Activated T-helper 1 cell treated with anti-CD3 and anti-CD28 coated beads, Interleukin-12 subunit alpha, Interleukin-12 subunit beta, Interleukin-2, Interleukin-4 antibody, amounts not matched to agents 30 ng/mL and 10 ng/mL and 1 ng/mL, durations not matched to agents 14 hours and 24 hours and 36 hours (primary cell): ENCODE measurements around the gene ALDH2. TPM values are rescaled to one million over a fixed set of nuclear protein-coding genes. Genes with fewer than 3 reads are reported as not detected.
"Not testable (repeated sequence)": the region's sequence is repeated elsewhere in the genome, so short reads cannot be mapped to it uniquely, and the experiment has no call there.

Experiments
- DNase-seq: peaks from one replicate; pipeline ENCODE4 v3.0.0; 2021; ENCODE audit warnings: low spot score
- H3K27ac Mint-ChIP-seq: one replicate; pipeline ENCODE4 v1.8.0; 2021; ENCODE audit warnings: mild to moderate bottlenecking, mixed read lengths
- H3K27me3 Mint-ChIP-seq: one replicate; pipeline ENCODE4 v1.8.0; 2022; ENCODE audit warnings: mild to moderate bottlenecking, moderate library complexity, mixed read lengths; ENCODE audit not compliant: insufficient read depth
- H3K36me3 Mint-ChIP-seq: one replicate; pipeline ENCODE4 v1.8.0; 2021; ENCODE audit warnings: low read depth, mixed read lengths
- H3K4me1 Mint-ChIP-seq: one replicate; pipeline ENCODE4 v1.8.0; 2021; ENCODE audit warnings: low read depth, mixed read lengths
- H3K4me3 Mint-ChIP-seq: one replicate; pipeline ENCODE4 v1.8.0; 2021; ENCODE audit warnings: mild to moderate bottlenecking, moderate library complexity, mixed read lengths
- H3K9me3 Mint-ChIP-seq: one replicate; pipeline ENCODE4 v1.8.0; 2021; ENCODE audit warnings: mixed read lengths
- intact Hi-C: fragments of 100-400 bp; cut with micrococcal nuclease; formaldehyde crosslinking; loops from one replicate; pipeline ENCODE4 v1.15.1; 2024
- total RNA-seq: library from RNA; stranded (reverse); gene quantifications from 2 replicates; pipeline ENCODE4 v1.2.3, GENCODE V29; 2022

The ALDH2 gene
- total RNA-seq, 1 donor from 2014 or later, result 0.44 TPM

DNA sequence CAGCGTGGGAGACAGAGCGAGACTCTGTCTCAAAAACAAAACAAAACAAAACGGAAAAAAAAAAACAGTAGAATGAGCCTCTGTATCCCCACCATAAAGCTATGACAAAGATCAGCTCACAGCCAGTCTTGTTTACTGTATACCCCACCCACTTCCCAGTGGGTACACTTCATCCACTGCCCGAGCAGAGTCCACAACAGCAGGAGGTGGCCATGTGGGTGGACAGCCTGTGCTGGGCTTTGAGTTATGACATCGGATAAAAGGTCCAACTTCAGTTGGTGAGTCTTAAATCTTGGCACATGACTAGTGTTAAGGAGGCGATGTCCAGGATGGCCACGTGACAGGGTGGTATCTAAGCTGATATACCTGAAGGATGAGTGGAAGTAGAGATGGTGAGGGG, 40.5 kb downstream of the ALDH2 start:
- Mint-ChIP-seq H3K4me3 (no peak overlapping the region), H3K9me3 (no peaks in the 10 kb centered on the region), H3K36me3 (no peaks in the 10 kb centered on the region), H3K27me3 (no peaks in the 10 kb centered on the region), H3K27ac (no peak overlapping the region), H3K4me1 (no peaks in the 10 kb centered on the region)
- no peak for DNase-seq
- intact Hi-C loops, result no loop called here

DNA sequence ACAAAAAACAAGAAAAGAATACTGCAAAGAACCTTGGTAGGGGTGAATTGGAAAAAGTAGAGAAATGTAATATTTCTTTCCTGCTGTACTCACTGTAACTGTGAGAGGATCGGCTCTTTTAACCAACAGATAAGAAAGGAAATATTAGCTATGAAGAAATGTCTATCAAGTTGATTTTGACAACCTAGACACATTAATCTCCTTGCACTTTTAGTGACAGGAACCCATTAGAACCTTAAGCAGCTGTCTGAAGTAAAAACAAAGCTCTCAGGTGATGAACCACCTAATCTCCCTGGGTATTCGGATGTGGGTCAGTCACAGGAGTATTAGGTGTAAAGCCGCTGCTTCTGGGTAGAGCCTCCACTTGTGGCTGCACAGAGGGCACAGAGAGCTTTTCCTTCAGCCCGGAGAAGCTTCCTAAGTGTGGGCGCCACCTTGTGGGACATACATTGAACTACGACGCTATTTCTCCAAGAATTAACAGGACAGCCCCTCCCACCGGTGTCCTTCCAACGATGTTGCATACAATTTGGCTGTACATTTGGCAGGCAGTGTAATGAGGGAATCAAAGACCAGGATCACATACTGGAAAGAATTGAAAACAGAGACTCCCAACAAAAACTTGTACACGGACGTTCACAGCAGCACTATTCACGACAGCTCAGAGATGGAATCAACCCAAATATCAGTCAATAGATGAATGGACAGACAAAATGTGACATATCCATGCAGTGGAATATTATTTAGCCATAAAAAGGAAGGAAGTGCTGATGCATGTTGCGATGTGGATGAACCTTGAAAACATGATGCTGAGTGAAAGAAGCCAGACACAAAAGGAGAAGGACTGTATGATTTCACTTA, 46.4 kb downstream of the ALDH2 start:
- no peak overlapping the region for H3K4me3 Mint-ChIP-seq
- intact Hi-C loops, result loop anchor here (1.0 kb wide), 2 partner anchors 60 to 126 kb away; no protein-coding TSS in a partner anchor
- H3K27ac Mint-ChIP-seq, result no peak overlapping the region
- no peaks in the 10 kb centered on the region for H3K36me3 Mint-ChIP-seq
- peaks cover 6% of the 10 kb centered on the region for H3K4me1 Mint-ChIP-seq
- peak; percentile 47 for DNase-seq
- no peaks in the 10 kb centered on the region for H3K9me3 Mint-ChIP-seq
- H3K27me3 Mint-ChIP-seq, result peaks cover 2% of the 10 kb centered on the region

DNA sequence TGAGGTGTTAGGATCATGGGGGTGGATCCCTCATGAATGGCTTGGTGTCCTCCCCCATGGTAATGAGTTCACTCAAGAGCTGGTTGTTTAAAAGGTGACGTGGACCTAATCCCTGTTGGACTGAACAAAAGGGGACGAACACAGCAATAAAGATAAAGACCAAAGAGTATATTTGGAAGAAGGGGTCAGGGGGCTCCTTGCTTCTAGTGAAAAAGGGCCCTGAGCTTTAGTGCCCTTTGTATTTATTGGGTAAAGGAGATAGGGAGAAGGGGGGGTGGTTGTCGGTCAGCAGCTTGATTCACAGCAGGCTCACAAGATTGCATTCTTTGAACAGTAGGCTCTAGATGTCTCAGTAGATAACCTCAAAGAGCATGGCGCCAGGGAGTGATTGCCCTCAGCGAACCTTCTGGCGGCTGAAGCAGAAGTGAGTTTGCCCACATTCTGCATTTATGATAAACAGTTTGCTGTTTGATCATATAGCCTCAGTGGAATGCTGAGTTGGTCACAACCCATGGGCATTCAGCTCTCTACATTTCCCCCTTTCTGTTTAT, 49.4 kb downstream of the ALDH2 start:
- Mint-ChIP-seq H3K9me3 (no peaks in the 10 kb centered on the region), H3K4me3 (no peak overlapping the region), H3K27me3 (peaks cover 11% of the 10 kb centered on the region), H3K4me1 (peaks cover 6% of the 10 kb centered on the region), H3K36me3 (no peaks in the 10 kb centered on the region), H3K27ac (no peak overlapping the region)
- intact Hi-C loops, result no loop called here
- no peak for DNase-seq

DNA sequence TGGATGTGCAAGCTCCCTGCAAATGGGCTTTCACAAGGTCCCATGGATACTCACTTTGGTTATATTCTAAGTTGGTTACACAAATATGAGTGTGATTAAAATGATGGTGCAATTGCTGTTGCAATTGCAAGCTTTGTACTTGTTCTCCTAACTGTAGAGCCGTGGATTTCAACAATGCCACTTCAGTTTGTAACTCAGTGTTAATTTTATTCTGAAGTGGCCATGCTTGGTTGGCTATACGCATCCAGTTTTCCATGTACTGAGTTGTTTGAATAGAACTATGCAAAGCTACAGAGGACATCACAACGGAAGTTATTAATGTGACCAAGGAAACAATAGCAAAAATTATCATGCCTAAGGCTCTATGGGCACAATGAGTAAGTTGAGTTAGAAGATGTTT, 50.2 kb downstream of the ALDH2 start:
- peaks cover 11% of the 10 kb centered on the region for H3K27me3 Mint-ChIP-seq
- DNase-seq, H3K27ac Mint-ChIP-seq, H3K4me3 Mint-ChIP-seq, H3K36me3 Mint-ChIP-seq, H3K4me1 Mint-ChIP-seq, intact Hi-C loops, H3K9me3 Mint-ChIP-seq: not testable (repeated sequence)

DNA sequence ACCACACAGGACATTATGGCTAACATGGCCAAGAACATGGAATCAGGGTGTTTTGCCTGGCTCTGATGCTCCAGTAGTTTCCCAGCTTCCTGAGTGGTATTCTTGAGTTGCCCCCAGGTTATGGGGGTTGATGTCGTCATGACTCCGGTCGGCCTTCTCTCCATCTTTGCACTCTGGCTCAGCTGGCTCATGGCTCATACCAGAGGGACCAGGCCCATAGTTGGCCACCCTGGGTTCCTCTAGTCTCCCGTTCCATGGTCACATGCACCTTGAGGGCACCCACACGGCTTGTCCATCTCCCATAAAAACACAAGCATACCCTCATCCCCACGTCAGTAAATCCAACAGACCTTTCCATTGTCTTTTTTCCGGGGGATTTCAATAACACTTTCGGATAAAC, 51.6 kb downstream of the ALDH2 start:
- H3K27me3 Mint-ChIP-seq, result peaks cover 20% of the 10 kb centered on the region
- no peaks in the 10 kb centered on the region for H3K36me3 Mint-ChIP-seq
- no peak overlapping the region for H3K27ac Mint-ChIP-seq
- intact Hi-C loops, result no loop called here
- H3K4me3 Mint-ChIP-seq, result no peak overlapping the region
- no peak for DNase-seq
- peaks cover 1% of the 10 kb centered on the region for H3K4me1 Mint-ChIP-seq
- H3K9me3 Mint-ChIP-seq, result no peaks in the 10 kb centered on the region

DNA sequence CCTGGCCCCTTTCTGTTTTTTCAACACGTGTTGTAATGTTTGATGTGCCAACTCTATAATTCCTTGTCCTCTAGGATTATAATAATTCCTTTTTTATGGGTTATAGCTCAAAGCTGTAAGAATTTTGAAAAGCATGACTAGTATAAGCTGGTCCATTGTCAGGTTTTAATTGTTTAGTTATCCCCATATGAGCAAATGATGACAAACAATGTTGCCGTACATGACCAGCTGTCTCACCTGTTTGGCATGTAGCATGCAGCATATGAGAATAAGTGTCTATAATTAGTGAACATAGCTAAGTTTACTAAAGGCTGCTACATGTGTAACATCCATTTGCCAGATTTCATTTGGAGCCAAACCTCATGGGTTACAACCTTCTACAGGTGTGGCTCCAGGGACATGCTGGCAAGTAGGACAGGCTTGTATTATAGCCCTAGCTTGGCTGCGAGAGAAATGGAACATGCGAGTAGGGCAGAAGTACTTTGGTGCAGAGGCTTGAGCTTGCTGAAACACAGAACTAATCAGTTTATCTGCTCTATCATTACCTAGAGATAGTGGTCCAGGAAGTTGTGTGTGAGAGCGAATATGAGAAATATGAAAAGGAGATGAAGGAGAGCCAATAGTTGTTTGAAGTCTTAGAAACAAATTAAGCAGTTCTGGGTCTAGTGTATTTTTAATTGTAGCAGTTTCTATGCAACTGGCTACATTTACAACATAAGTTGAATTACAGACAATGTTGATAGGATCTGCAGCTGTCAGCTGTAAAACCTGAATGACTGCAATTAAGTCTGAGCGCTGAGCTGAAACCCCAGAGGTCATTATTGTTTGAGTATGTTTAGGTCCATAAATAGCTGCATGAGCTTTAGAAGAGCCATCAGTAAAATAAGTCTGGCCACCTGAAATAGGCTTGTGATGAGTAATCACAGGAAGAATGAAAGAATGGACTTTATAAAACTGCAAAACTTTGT, 52.7 kb downstream of the ALDH2 start:
- no peaks in the 10 kb centered on the region for H3K36me3 Mint-ChIP-seq
- DNase-seq, result no peak
- no peak overlapping the region for H3K4me3 Mint-ChIP-seq
- no peaks in the 10 kb centered on the region for H3K4me1 Mint-ChIP-seq
- H3K27me3 Mint-ChIP-seq, result peaks cover 24% of the 10 kb centered on the region
- no peak overlapping the region for H3K27ac Mint-ChIP-seq
- H3K9me3 Mint-ChIP-seq, result no peaks in the 10 kb centered on the region
- intact Hi-C loops, result no loop called here

DNA sequence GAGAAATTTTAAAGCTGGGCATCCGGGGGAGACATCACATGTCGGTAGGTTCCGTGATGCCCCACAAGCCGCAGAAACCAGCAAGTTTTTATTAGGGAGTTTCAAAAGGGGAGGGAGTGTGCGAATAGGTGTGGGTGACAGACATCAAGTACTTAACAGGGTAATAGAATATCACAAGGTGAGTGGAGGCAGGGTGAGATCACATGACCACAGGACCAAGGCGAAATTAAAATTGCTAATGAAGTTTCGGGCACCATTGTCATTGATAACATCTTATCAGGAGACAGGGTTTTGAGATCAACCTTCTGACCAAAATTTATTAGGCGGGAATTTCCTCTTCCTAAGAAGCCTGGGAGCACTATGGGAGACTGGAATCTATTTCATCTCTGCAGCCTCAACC, 54.1 kb downstream of the ALDH2 start:
- H3K36me3 Mint-ChIP-seq, intact Hi-C loops, H3K27ac Mint-ChIP-seq, H3K4me1 Mint-ChIP-seq, H3K4me3 Mint-ChIP-seq, H3K9me3 Mint-ChIP-seq, DNase-seq: not testable (repeated sequence)
- peaks cover 26% of the 10 kb centered on the region for H3K27me3 Mint-ChIP-seq

DNA sequence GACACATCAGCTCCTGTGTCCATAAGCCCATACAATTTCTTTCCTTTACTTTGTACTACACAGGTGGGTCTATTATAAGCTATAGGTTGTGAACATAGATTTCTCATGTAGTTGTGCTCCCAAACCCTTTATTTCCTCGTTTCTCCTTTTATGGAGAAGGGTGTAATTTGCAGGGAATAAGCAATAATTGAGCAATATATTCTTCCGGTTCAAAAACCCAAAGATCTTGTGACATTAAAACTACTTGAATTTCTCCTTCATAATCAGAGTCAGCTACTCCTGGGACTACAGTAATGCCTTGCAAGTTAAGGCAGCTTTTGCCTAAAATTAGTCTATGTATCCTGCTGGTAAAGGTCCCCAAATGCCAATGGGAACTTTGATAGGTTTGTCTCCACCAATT, 56.2 kb downstream of the ALDH2 start:
- intact Hi-C loops, result no loop called here
- no peaks in the 10 kb centered on the region for H3K9me3 Mint-ChIP-seq
- no peak for DNase-seq
- no peak overlapping the region for H3K27ac Mint-ChIP-seq
- no peak overlapping the region for H3K4me3 Mint-ChIP-seq
- H3K27me3 Mint-ChIP-seq, result peaks cover 24% of the 10 kb centered on the region
- H3K36me3 Mint-ChIP-seq, result no peaks in the 10 kb centered on the region
- H3K4me1 Mint-ChIP-seq, result no peaks in the 10 kb centered on the region

DNA sequence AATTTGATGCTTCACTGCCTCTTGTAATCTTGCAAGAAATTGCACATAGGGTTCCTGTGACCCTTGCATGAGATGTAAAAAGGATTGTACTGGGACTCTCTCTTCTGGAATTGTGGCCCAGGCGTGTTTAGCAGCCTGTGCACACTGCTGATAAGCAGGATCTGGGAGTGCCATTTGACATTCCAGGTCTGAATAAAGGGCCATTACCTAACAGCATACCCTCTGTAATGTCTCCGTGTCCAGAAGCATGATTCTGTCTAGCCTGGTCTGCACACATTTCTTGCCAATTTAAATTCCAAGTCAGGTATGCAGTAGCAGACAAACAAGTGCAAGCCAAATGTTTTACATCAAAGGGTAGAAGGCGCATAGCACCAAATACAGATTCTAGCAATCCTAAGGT, 57.2 kb downstream of the ALDH2 start:
- intact Hi-C loops, result no loop called here
- Mint-ChIP-seq H3K27me3 (peaks cover 24% of the 10 kb centered on the region), H3K36me3 (no peaks in the 10 kb centered on the region), H3K4me1 (no peaks in the 10 kb centered on the region), H3K4me3 (no peak overlapping the region), H3K27ac (no peak overlapping the region), H3K9me3 (no peaks in the 10 kb centered on the region)
- no peak for DNase-seq

DNA sequence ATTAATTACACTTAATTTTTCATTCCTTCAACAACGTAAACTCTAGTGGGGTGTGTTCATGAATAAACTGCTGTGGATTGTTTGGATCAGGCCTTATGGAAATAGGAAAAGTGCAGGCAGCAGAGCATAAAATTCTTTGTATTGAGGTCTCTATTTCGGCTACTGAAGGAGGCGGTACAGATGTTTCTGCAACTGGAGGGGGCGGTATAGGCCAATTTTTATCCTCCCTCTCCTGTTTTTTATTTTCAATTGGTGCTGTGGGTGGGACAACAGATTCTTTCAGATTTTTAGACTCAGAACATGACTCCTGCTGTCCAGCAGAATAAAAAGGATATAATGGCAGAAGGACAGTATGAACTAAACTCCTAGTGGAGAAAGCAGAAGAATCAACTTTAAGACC, 57.6 kb downstream of the ALDH2 start:
- DNase-seq, intact Hi-C loops, H3K4me1 Mint-ChIP-seq, H3K9me3 Mint-ChIP-seq, H3K4me3 Mint-ChIP-seq, H3K36me3 Mint-ChIP-seq, H3K27ac Mint-ChIP-seq: not testable (repeated sequence)
- peaks cover 24% of the 10 kb centered on the region for H3K27me3 Mint-ChIP-seq

DNA sequence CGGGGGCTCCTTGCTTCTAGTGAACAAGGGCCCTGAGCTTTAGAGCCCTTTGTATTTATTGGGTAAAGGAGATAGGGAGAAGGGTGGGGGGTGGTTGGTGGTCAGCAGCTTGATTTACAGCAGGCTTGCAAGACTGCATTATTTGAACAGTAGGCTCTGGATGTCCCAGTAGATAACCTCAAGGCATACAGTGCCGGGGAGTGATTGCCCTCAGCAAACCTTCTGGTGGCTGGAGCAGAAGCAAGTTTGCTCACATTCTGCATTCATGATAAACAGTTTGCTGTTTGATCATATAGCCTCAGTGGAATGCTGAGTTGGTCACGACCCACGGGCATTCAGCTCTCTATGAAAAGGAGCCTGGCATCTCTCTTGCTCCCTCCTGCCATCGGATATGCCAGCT, 58.8 kb downstream of the ALDH2 start:
- H3K9me3 Mint-ChIP-seq, result no peaks in the 10 kb centered on the region
- intact Hi-C loops, result no loop called here

DNA sequence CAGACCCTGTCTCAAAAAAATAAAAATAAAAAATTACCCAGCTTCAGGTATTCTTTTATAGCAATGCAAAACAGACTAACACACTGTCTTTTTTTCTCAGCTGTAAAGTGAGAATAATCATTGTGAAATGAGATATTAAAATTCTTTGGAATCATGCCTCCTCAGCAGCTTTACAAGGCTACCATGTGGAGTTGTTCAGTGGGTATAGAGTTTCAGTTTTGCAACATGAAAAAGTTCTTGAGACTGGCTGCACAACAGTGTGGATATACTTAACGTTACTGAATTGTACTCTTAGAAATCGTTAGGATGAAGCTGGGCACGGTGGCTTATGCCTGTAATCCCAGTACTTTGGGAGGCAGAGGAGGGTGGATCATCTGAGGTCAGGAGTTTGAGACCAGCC, 59.6 kb downstream of the ALDH2 start:
- Mint-ChIP-seq H3K4me1 (no peaks in the 10 kb centered on the region), H3K36me3 (no peaks in the 10 kb centered on the region), H3K27me3 (peaks cover 17% of the 10 kb centered on the region), H3K9me3 (no peaks in the 10 kb centered on the region), H3K27ac (no peak overlapping the region), H3K4me3 (no peak overlapping the region)
- no peak for DNase-seq
- intact Hi-C loops, result no loop called here

More for the DNA sequence above, 58.8 kb downstream of the ALDH2 start:
- Mint-ChIP-seq H3K27me3 (peaks cover 17% of the 10 kb centered on the region), H3K27ac (no peak overlapping the region), H3K4me3 (no peak overlapping the region), H3K4me1 (no peaks in the 10 kb centered on the region), H3K36me3 (no peaks in the 10 kb centered on the region)
- DNase-seq, result no peak

DNA sequence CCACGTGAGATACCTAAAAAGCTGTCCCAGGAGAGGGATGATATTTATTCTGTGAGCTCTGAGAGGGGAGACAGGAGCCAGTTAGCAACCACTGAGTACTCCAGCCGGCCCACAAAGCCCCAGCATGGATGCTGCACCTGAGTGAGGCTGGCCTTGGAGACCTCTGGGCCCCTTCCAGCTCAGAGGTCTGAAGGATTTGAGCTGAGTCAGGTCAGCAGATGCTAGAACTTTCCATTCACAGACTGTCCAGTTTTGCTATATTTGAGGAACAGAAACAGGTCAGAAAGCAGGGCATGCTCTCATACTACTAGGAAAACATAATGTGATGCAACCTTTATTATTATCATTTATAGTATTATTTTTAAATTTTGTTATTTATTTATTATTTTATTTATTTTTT, 60.3 kb downstream of the ALDH2 start:
- Mint-ChIP-seq H3K9me3 (no peaks in the 10 kb centered on the region), H3K4me1 (no peaks in the 10 kb centered on the region), H3K27ac (no peak overlapping the region), H3K27me3 (peaks cover 17% of the 10 kb centered on the region), H3K36me3 (no peaks in the 10 kb centered on the region), H3K4me3 (no peak overlapping the region)
- DNase-seq, result no peak
- intact Hi-C loops, result no loop called here
